Measurements from ENCODE around the gene SLC22A2.

- TF ChIP-seq CTCF (IDR thresholded peaks at IDR 0.05; ENCODE audit: poor library complexity) (no peak), EZH2 (IDR thresholded peaks at IDR 0.05; ENCODE audit: borderline replicate concordance) (no peak), EZH2phosphoT487 (IDR thresholded peaks at IDR 0.05; ENCODE audit: low read depth, severe bottlenecking, unreplicated experiment) (no peak)
Measured at GRCh38 chr6:160265869-160266476, 7.4 kb upstream of the SLC22A2 start.

All from hepatocyte (in vitro differentiated cells).